ENCODE data around the gene ZC3H12D. TPM values are rescaled to one million over a fixed set of nuclear protein-coding genes. Genes with fewer than 3 reads are reported as not detected.

The ZC3H12D gene
- total and polyA plus RNA-seq, 2 of the 8 experiments (the other 6 are each of a cell fraction or from before 2014, with no cell fraction given) = 0.05 to 0.07 TPM

GRCh38 chr6:149435919-149436586, 48.8 kb downstream of the ZC3H12D start (continued):
- TF ChIP-seq NRF1 (IDR thresholded peaks at IDR 0.05; ENCODE audit: low read depth, low read length) (no peak), ASH2L (IDR thresholded peaks at IDR 0.05; ENCODE audit: low read length) (no peak), HDAC2 (IDR thresholded peaks at IDR 0.05; ENCODE audit: borderline replicate concordance in 1 of 2, low read depth in 2 of 2, low read length in 2 of 2) (no peak), KDM1A (IDR thresholded peaks at IDR 0.05; ENCODE audit: borderline replicate concordance, low read length) (no peak)
